Activated T-cell treated with anti-CD3 and anti-CD28 coated beads for 1 hour (primary cell): Measurements from ENCODE around the gene CDYL.

Source experiments
- DNase-seq: peaks from one replicate; pipeline ENCODE4 v3.0.0-alpha.2; 2020; ENCODE audit warnings: low read depth

CDYL gene

DNA sequence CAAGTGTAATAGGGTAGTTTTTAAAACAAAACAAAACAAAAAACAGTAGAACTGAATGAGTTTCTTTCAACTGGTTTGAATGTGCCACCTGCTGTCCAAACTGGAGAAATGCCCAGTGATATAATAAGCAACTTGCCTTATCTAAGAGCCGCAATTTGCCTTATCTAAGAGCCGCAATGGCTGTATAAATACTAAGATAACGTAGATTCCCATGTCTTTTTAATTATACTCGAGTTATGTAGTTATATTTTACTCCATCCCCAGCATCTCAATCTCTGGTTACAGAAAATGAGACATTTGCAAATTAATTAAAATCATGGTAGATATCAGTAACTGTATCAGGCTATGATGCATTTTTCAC is 160.5 kb downstream of the CDYL start:
- DNase-seq = no peak

DNA sequence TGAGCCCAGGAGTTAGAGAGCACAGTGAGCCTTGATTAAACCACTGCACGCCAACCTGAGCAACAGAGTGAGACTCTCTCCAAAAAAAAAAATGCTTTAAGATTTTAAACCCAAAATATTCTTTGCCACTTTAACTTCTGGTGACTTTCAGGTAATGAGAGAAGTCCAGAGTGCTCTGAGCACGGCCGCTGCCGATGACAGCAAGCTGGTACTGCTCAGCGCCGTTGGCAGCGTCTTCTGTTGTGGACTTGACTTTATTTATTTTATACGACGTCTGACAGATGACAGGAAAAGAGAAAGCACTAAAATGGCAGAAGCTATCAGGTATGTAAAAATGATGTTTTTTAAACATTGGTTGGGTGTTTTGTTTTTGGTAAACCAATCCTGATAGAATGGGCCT is 161.2 kb downstream of the CDYL start:
- no peak for DNase-seq

- no peak for DNase-seq
Measured at GRCh38 chr6:4939241-4939640, 163.0 kb downstream of the CDYL start.

DNA sequence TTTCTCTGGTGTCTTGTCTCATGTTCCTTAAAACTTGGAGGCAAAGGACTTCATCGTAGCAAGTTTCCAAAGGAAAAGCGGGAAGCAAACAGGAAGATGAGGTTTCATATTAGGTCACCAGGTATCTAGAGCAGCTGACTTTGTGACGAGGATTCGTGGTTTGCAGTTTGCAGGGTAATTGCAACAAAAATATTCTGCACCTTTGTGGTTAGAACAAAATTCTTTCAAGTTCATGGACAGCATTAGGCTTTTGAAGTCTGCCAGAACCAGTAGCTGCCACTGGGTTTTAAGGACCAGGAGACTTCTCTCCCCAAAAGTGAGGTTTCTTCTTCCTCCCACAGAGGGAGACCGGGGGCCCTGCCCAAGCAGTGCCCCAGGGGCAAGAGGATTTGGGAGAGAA is 164.2 kb downstream of the CDYL start:
- no peak for DNase-seq

DNA sequence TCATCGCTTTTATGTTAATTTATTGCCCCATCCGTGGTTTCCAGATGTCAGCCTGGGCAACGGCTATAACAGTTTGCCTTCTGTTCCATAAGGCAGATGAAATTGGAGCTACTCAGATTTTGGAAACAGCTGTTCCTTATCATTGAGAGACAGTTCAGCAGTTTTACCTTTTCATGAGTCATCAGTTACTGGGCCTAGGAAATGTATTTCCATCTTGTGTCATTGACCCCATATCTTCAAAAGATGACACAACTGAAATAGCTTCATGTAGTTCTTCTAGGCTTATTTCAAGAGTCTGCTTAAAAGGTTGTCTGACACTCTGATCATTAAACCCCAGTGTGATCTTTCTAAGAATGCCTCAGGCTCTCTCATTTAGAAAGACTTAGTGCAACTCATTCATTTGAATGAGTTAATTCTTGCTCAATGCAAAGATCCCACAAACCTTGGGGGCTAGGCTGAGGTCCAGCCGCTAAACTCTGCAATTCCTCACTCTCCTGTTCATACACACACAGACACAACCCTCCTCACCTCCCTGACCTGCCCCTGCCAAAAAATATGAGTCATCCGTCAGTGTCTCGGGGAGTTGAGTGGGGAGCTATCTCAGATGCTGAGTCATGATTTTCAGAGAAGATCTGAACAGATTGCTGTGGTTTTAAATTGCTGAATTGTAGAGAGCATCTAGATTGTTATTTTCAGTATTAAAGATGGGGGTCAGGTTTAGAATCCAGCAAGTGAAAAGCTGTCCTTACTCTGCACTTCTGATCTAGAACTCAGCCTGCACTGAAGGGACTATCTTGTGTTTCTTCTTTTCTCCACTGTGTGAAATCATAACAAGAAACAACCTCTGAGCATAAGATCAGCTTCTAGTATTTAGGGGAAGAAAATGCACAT is 165.8 kb downstream of the CDYL start:
- DNase-seq = no peak

DNA sequence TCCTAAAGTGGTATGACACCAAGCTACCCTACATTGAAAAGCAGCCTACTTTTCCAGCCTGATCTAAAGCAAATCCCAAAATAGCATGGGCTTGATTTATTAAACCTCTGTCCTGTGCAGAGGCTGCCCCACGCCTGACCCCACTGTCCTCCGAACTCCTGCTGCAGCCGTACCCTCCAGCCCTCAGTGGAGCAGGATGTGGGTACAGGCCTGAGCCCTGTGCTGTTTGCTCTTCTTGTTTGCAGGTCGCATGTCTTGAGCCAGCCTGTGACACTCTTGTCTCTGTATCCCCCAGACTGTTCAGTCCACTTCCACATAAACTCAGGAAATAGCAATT is 166.4 kb downstream of the CDYL start:
- DNase-seq = no peak

DNA sequence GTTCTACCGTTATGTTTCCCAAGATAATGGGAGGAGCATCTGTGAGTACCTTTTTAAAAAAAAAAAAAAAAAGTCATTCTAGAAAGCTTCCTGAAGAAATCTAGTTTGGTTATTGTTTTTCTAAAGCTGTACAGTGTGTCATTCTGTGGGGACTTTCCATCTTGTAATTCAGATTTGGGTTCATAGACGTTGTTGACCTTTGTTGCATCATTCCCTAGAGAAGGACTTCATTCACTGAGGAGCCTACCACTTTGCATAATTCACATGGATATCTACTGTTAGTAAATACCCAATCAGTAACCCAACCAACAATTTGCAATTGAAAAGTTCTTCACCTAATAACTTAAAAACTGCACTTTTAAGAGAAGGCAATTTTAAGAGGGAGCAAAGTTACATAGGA is 167.5 kb downstream of the CDYL start:
- no peak for DNase-seq

- DNase-seq = no peak
Measured at GRCh38 chr6:4944325-4944724, 168.1 kb downstream of the CDYL start.

GRCh38 chr6:4946521-4946920 is 170.3 kb downstream of the CDYL start:
- DNase-seq = no peak

GRCh38 chr6:4947716-4948115 is 171.5 kb downstream of the CDYL start:
- no peak for DNase-seq

DNA sequence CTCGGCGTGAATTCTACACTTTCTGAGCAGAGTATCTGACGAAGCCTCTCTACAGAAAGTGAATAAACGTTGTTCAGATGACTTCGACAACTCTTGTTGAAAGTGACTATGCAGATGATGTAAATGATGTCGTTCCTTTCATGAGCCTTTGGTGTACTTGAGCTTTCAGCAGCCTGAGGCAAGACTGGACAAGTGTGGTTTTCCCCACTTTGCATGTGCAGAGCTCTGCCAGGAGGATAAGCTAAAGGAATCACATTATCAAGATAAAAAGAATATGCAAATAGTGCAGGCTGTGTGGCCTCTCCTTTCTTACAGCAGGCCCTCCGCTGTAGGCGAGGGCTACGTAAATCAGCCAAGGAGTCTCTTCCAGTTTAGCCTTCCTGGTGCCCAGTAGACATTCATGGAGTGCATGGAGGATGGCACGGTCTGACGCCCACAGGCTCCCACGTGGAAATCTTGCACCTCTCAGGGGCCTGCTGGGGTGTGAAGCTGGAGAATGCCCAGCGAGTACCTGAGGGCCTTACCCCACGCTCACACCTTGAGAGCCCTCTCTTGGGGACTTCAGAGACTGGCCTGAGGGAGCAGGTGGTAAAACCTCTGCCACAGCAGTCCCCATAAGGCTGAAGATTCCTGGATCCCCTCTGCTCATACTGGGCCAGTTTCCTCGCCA is 172.7 kb downstream of the CDYL start:
- DNase-seq = no peak

GRCh38 chr6:4950076-4950475 is 173.9 kb downstream of the CDYL start:
- no peak for DNase-seq

- no peak for DNase-seq
Measured at GRCh38 chr6:4950836-4951533, 174.8 kb downstream of the CDYL start.

DNA sequence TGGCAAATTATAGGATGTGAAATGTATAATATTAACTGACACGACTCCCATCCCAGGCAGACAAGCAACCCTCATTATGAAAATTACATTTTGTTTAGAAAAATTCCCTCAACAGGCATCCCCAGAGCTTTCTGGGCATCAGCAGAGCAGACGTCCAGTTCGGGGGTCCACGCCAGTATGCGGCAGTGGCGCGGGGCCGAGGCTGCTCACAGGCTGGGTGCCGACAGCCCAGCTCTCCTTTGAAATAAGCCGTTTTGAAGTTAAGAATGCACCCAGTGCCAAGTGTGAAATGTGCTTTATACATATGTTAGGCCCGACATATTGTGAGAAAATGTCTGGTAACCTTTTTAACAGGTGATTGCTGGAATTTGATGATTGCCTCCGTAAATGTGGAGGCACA is 177.2 kb downstream of the CDYL start:
- DNase-seq = no peak

DNA sequence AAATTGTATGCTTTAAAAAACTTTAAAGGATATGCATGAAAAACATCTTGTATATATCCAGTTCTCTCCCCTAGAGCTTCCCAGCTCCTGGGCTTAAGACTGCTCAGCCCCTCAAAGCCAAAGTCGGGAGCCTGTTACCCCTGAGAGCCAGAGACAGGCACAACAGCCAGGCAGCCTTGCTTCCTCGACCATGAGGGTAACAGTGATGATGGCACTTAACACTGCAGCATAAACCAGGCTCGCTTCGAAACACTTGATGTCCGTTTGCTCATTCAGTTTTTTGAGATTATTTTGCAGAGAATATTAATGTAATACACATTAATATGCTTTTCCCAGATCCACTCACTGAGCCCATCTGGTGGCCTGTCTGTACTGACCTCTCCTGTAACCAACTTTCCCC is 180.4 kb downstream of the CDYL start:
- DNase-seq = no peak

DNA sequence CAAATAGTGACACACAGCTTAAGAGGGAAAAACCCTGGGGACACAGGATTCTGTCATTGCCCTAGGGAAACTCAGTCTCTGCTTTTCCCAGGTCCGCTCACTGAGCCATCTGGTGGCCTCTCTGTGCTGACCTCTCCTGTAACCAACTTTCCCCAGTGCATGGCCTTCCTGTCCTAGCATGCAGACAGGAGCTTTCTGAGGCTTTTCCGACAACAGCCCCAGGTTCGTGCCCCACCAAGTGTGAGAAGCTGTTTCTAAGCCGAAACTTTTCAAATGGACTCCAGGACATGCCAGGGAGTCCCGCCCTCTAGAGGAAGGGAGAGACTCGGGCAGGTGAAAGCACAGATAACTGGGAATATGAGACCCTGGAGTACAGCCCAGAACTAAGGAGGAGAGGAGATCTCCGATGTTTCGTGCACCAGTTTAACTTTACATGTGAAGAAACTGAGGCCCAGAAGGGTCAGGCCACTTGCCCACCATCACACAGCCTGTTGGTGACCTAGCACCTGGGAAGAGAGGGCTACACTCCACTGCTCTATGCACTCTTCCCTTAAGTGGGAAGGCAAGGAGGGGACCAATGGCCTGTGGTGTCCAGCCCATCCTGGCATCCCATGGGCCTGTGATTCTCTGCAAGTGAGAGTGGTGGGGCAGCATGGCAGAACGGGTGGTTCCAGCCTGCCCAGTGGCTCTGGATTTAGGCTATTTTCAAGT is 181.5 kb downstream of the CDYL start:
- DNase-seq = no peak

DNA sequence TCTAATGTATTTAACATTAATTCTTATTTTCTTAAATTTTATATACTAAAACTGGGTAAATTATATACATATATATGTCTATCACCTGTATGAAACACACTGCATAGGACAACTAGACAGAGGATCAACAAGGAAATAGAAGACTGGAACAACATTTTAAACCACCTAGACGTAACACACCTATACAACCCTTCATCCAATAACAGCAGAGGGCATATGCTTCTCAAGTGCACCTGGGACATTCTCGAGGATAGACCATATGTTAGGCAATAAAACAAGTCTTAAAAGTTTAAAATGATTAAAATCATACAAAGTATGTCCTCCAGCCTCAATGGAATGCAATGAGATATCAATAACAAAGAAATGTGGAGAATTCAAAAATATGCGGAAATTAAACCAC is 182.4 kb downstream of the CDYL start:
- DNase-seq = no peak

DNA sequence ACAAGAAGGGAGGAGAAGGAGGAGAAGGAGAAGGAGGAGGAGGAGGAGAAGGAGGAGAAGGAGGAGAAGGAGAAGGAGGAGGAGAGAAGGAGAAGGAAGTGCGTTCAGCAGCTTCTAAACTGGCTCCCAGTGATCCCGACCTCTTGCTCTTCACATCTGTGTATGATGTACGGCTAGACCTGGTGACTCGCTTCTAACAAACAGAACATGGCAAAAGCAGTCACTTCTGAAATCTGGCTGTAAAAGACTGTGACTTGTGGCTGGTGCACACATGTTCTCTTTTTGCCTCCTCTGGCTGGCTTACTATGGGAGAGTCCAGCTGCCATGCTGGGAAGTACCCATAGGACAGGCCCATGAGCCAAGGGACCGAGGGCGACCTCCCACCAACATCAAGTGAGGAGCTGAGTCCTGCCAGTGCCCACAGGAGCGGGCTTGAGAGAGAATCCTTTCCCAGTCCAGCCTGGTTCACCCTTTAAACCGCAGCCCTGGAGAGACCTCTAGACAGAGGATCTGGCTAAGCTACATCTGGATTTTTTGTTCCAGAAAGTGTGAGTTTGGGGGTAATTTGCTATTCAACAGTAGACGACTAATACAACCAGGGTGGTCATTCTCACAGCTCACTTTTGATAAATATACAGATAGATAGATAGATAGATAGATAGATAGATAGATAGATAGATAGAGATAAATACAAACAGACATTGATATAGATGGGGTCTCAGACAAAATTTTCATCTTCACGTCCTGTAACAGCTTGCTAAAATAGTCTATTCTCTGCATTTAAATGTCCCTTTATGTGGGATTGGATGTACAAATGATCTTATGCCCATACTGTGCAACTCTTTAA is 185.3 kb downstream of the CDYL start:
- DNase-seq = no peak

DNA sequence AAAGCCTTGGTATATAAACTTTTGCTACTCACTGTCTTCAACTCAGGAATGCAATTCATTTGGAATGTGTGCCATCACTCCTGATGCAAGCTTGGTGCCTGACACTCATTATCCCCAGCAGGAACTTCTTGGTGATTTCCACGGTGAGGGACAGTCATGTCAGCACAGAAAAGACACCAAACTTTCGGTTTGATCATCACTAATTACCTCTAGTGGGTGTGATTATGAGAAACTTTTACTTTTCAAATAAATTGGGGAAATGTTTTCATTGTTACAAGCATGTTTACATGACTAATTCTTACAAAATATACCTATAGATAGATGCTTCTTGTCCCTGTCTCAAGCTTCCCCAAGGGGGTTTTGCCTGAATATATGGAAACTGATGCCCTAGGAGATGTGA is 186.7 kb downstream of the CDYL start:
- DNase-seq = no peak

- no peak for DNase-seq
Measured at GRCh38 chr6:4964675-4965561, 188.7 kb downstream of the CDYL start.
